ENCODE results near the gene NKX1-2.

Gene NKX1-2

GRCh38 chr10:124450012-124450782 lies at the start of gene NKX1-2:
Gene NKX1-2, minus strand, starts transcription at chr10:124450035. Its CDS starts 92 bp downstream, at chr10:124449943.
- DNase-seq: no peak

- no peak for DNase-seq
Measured at GRCh38 chr10:124498056-124498455, 48.2 kb upstream of the NKX1-2 start.

GRCh38 chr10:124497196-124497881 lies 47.5 kb upstream of the NKX1-2 start:
- DNase-seq: no peak

GRCh38 chr10:124496620-124497019 lies 46.8 kb upstream of the NKX1-2 start:
- DNase-seq: no peak

GRCh38 chr10:124496150-124496549 lies 46.3 kb upstream of the NKX1-2 start:
- DNase-seq: no peak

GRCh38 chr10:124495725-124496124 lies 45.9 kb upstream of the NKX1-2 start:
- DNase-seq: no peak

- DNase-seq: no peak
Measured at GRCh38 chr10:124495162-124495561, 45.3 kb upstream of the NKX1-2 start.

- DNase-seq: no peak
Measured at GRCh38 chr10:124494046-124494807, 44.4 kb upstream of the NKX1-2 start.

- no peak for DNase-seq
Measured at GRCh38 chr10:124493214-124493882, 43.5 kb upstream of the NKX1-2 start.

- no peak for DNase-seq
Measured at GRCh38 chr10:124492266-124492665, 42.4 kb upstream of the NKX1-2 start.

GRCh38 chr10:124491105-124491504 lies 41.3 kb upstream of the NKX1-2 start:
- DNase-seq: no peak

GRCh38 chr10:124486635-124487034 lies 36.8 kb upstream of the NKX1-2 start:
- DNase-seq: no peak

GRCh38 chr10:124484661-124485060 lies 34.8 kb upstream of the NKX1-2 start:
- no peak for DNase-seq

GRCh38 chr10:124484031-124484430 lies 34.2 kb upstream of the NKX1-2 start:
- DNase-seq: no peak

GRCh38 chr10:124482876-124483275 lies 33.0 kb upstream of the NKX1-2 start:
- DNase-seq: no peak

- DNase-seq: no peak
Measured at GRCh38 chr10:124482236-124482800, 32.5 kb upstream of the NKX1-2 start.

GRCh38 chr10:124481717-124482116 lies 31.9 kb upstream of the NKX1-2 start:
- no peak for DNase-seq

GRCh38 chr10:124480860-124481259 lies 31.0 kb upstream of the NKX1-2 start:
- no peak for DNase-seq

GRCh38 chr10:124478515-124478914 lies 28.7 kb upstream of the NKX1-2 start:
- no peak for DNase-seq

- DNase-seq: no peak
Measured at GRCh38 chr10:124477614-124478363, 28.0 kb upstream of the NKX1-2 start.

- DNase-seq: no peak
Measured at GRCh38 chr10:124476043-124476725, 26.3 kb upstream of the NKX1-2 start.

Measured in HCEC 1CT (cell line).